Kidney epithelial cell (primary cell): ENCODE measurements around the gene NDRG2. TPM values are rescaled to one million over a fixed set of nuclear protein-coding genes. Genes with fewer than 3 reads are reported as not detected.

Experiments used
- DNase-seq: peaks from one replicate; pipeline ENCODE4 v3.0.0-alpha.2; 2010; ENCODE audit warnings: low read depth
- H3K27me3 ChIP-seq: 2 replicates; pipeline ENCODE4 v1.6.0; 2011; ENCODE audit warnings: low read length; ENCODE audit not compliant: control insufficient read depth, insufficient read depth
- H3K36me3 ChIP-seq: 2 replicates; pipeline ENCODE4 v1.5.1; 2011; ENCODE audit warnings: low read length; ENCODE audit not compliant: control insufficient read depth, insufficient read depth
- H3K4me3 ChIP-seq: 2 replicates; pipeline ENCODE4 v1.5.1; 2011; ENCODE audit warnings: low read depth, mild to moderate bottlenecking, control low read depth, low read length
- total RNA-seq: library from RNA; depleted of rRNA; stranded (reverse); fragments of >200 nt; gene quantifications from 2 replicates; pipeline ENCODE4 v1.2.3, GENCODE V29; 2015
- TF ChIP-seq, protein P1 (sequence below): IDR thresholded peaks from 2 replicates; pipeline ENCODE4 v1.5.1; 2011; ENCODE audit warnings: mild to moderate bottlenecking, moderate library complexity, low read length, control low read depth, inconsistent platforms; ENCODE audit not compliant: insufficient read depth, poor library complexity, severe bottlenecking

Gene NDRG2
- total RNA-seq, 1 donor from 2014 or later, result 10.5 TPM

DNA sequence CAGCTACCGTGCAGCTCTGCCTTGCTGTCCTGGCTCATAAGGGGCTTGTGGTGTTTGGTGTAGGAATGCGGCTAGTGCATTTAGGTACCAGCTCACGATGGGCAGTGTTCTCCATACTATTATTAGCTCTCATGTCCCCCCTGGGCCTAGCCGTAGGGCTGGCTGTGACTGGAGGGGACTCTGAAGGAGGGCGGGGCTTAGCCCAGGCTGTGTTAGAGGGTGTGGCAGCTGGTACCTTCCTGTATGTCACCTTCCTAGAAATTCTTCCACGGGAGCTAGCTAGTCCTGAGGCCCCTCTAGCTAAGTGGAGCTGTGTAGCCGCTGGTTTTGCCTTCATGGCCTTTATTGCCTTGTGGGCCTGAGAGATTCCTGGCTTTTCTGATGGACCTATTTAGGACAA lies 23.6 kb downstream of the NDRG2 start:
- Histone ChIP-seq H3K27me3 (no peaks in the 10 kb centered on the region), H3K4me3 (no peak overlapping the region), H3K36me3 (peaks cover 2% of the 10 kb centered on the region)
- TF ChIP-seq, protein P1, sequence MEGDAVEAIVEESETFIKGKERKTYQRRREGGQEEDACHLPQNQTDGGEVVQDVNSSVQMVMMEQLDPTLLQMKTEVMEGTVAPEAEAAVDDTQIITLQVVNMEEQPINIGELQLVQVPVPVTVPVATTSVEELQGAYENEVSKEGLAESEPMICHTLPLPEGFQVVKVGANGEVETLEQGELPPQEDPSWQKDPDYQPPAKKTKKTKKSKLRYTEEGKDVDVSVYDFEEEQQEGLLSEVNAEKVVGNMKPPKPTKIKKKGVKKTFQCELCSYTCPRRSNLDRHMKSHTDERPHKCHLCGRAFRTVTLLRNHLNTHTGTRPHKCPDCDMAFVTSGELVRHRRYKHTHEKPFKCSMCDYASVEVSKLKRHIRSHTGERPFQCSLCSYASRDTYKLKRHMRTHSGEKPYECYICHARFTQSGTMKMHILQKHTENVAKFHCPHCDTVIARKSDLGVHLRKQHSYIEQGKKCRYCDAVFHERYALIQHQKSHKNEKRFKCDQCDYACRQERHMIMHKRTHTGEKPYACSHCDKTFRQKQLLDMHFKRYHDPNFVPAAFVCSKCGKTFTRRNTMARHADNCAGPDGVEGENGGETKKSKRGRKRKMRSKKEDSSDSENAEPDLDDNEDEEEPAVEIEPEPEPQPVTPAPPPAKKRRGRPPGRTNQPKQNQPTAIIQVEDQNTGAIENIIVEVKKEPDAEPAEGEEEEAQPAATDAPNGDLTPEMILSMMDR, result no peak
- DNase-seq, result no peak

DNA sequence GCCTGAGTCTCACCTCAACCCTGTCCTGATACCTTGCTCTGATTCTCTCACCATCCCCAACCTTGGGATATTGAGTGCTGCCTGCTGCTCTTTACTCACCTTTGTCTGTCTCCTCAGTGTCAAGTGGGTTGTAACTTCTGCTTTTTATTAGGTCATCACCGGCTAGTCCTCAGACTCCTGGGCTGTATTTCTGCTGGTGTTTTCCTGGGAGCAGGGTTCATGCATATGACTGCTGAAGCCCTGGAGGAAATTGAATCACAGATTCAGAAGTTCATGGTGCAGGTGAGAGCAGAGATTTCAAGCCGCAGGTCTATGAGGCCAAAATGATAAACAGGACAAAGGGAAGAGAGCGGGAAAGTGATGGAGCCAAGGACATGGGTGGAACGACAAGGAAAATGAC lies 25.3 kb downstream of the NDRG2 start:
- TF ChIP-seq, protein P1, result no peak
- DNase-seq, result no peak
- Histone ChIP-seq H3K4me3 (no peak overlapping the region), H3K36me3 (peaks cover 4% of the 10 kb centered on the region), H3K27me3 (no peaks in the 10 kb centered on the region)

DNA sequence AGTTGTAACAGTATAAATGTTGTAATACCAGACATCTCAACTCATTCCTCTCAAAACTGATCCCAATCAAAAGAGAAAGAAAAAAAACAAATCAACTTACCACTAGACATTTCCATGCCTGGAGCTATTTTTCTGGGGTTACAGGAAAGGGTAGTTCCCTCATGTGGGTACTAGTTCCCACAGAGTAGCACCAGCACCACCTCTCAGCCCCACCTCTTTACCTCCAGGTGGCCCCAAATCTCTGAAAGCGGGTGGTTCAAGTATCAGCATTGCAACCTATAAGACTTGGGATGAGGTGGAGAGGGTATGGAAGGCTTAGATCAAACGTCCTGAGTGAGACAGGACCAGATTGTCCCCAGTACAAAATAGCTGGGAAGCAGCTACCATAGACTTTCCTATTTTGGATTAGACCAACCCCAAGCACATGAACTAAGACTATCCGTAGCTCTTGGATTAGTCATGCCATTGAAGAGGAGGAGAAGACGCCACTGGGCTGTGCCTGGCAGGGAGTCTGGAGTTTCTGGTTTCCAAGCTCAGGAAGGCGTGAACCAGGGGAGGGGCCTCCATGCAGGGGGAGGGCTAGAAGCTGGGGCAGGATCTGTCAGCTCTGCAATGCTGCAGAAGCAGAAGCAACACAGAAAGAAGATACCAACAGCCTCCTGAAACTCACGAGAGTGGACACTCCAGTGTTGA lies 26.0 kb downstream of the NDRG2 start, which contains the start of gene SLC39A2:
Gene SLC39A2 (plus strand): TSS at position 620 of the 693 bp plus-strand sequence. CDS start 154 bp downstream, outside the sequence.
- peak; percentile 23 for DNase-seq
- TF ChIP-seq, protein P1, result no peak
- Histone ChIP-seq H3K4me3 (no peak within 1 kb of the TSS), H3K27me3 (no peaks in the 10 kb centered on the region), H3K36me3 (peaks cover 4% of the 10 kb centered on the region)

DNA sequence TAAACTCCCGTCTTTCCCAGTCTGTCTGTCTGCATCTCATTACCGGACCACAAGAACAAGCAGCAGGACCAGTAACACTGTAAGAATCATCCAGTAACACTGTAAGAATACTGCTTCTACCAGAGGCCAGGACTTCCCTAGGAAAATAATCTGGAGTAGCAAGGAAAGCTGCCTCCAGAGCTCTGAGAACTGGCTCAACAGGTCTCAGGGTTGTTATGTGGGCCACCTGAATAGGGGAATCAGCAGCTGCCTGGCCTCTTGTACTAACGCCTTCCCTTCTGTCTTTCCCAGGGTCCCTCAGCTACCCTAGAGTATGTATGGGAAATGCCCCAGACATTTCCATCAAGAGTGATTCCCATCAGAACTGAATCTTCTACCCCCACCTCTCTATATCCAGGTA lies 26.7 kb downstream of the NDRG2 start:
- TF ChIP-seq, protein P1, result no peak
- Histone ChIP-seq H3K36me3 (peaks cover 4% of the 10 kb centered on the region), H3K4me3 (no peak overlapping the region), H3K27me3 (no peaks in the 10 kb centered on the region)
- no peak for DNase-seq

DNA sequence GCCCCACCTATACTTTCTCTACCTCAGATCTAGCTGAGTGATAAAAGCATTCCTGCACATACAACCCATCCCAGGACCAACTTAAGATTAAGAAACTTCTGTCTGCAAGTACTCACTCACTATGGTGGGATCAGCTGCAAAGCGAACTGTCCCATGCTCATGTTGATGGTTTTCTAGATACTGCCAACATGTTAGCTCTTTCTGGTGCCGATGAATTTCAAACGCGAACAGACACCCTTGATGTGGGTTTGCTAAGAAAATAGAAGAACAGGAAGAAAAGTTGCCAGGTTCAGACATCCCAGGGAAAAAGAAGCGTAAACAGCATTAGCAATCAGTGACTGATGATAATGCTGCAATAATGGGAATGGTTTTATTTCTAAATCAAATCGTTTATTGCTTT lies 27.3 kb downstream of the NDRG2 start:
- no peak for DNase-seq
- Histone ChIP-seq H3K4me3 (no peak overlapping the region), H3K27me3 (no peaks in the 10 kb centered on the region), H3K36me3 (peaks cover 4% of the 10 kb centered on the region)
- TF ChIP-seq, protein P1, result no peak

DNA sequence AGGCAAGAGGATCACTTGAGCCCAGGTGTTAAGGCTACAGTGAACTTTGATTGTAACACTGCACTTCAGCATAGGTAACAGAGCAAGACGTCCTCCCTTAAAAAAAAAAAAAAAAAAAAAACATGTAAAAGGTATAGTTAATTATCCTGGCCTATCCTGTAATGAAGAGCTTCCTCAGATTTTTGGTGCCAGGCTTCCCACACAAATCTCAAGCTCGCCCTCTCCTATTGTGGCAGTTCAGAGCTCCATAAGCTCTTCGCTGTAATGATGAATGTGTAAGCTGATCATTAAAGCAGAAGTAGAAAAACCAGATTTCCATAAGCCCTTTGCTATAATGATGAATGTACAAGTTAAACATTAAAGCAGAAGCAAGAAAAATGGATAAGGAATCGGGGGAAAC lies 27.7 kb downstream of the NDRG2 start:
- peaks cover 6% of the 10 kb centered on the region for H3K36me3 ChIP-seq
- H3K27me3 ChIP-seq, result no peaks in the 10 kb centered on the region
- no peak overlapping the region for H3K4me3 ChIP-seq
- TF ChIP-seq, protein P1, result no peak
- no peak for DNase-seq
